Mucosa of stomach (tissue), 1 donor: ENCODE results near the gene L1CAM.

Source experiments
- H3K27me3 ChIP-seq: one replicate; pipeline ENCODE4 v1.7.0; 2013; ENCODE audit warnings: mild to moderate bottlenecking, low read length; ENCODE audit not compliant: control insufficient read depth, insufficient read depth
- H3K36me3 ChIP-seq: one replicate; pipeline ENCODE4 v1.7.0; 2013; ENCODE audit warnings: low read length; ENCODE audit not compliant: control insufficient read depth, insufficient read depth
- H3K4me1 ChIP-seq: one replicate; pipeline ENCODE4 v1.7.0; 2013; ENCODE audit warnings: mild to moderate bottlenecking, low read length; ENCODE audit not compliant: control insufficient read depth, insufficient read depth
- H3K4me3 ChIP-seq: one replicate; pipeline ENCODE4 v1.7.0; 2013; ENCODE audit warnings: low read length
- H3K9ac ChIP-seq: one replicate; pipeline ENCODE4 v1.7.0; 2013; ENCODE audit warnings: mild to moderate bottlenecking, low read length, moderate library complexity
- H3K9me3 ChIP-seq: one replicate; pipeline ENCODE4 v1.7.0; 2013; ENCODE audit warnings: mild to moderate bottlenecking, low read length, moderate library complexity; ENCODE audit not compliant: control insufficient read depth
- donor health status: Pancreatic carcinoma.

Gene L1CAM

DNA sequence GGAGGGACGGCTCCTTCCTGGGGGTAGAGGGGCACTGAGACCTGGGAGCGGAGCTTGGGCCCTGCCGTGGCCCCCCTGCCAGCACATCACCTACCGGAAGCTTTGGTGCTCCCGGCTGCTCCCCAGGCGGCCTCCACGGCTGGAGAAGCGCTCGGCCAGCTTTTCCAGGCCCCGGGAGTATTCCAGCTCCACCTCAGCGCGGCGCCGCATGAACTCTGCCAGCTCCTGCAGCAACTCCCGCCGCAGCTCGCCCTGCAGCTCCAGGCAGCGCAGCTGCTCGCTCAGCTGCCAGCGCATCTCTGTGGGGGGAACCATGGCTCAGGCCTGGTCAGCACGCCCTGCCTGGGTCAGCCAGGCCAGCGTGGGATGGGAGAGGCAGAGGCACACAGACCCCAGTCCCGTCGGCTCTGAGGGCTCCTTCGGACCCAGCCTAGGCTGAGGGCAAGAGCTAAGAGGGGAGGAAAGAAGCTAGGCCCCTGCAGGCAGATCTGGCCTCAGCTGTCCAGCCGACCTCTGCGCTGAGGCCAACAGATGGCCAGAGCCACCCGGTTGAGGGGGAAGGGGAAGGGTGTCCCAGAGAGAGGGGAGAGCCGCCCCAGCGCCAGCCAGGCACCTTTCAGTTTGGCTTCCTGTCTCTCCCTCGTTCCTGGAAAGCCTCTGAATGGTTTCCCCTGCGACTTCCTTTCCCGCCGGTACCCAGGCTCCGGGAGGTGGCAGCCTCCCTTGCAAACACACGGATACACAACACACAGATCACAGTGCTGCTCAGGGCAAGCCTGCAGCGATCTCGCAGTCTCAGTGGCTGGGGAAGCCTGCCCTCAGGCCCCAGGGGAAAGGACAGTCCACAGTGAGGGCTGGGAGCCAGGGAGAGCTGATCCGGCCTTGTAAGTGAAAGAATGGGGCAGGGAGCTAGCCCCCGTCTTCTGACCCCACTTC is 35.8 kb upstream of the L1CAM start:
- Histone ChIP-seq H3K9ac (no peak overlapping the region), H3K9me3 (no peaks in the 10 kb centered on the region), H3K4me1 (peaks cover 6% of the 10 kb centered on the region), H3K36me3 (no peaks in the 10 kb centered on the region), H3K4me3 (no peak overlapping the region), H3K27me3 (no peaks in the 10 kb centered on the region)

DNA sequence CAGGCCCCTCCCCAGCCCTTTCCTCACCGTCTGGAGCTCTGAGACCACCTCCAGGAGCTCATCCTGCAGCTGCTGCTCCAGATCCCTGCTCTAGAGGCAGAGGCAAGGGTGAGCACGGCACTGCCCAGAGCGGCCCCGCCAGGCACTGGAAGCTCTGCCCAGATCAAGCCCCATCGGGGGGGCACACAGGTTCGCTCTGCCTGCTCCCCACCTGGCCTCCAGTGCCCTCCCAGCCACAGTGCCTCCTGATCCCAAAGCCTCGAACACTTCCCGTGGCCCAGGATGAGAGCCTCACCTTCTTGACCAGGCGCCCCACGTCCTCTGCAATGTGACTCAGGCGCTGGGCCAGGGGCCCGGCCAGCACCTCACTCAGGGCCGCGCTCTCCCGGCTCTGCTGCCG is 35.1 kb upstream of the L1CAM start:
- no peaks in the 10 kb centered on the region for H3K9me3 ChIP-seq
- no peak overlapping the region for H3K4me3 ChIP-seq
- H3K4me1 ChIP-seq, result no peaks in the 10 kb centered on the region

DNA sequence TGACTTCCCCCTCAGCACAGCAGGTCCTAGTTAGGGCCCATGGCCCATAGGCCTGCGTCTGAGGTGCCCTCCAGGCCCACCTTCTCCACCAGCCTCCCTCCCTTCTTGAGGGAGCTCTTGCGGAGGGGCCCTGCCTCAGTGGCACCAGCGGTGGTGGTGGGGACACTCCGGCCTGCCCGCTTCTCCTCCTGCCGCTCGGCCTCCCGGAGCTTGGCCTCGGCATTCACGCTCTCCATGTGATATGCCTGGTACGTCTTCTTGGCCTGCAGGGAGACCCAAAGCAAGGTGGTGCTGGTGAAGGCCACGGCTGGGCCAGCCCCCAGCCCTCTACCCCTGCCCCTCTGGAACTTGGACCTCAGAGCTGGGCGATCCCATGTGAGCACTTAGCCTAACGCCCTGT is 34.6 kb upstream of the L1CAM start:
- H3K9me3 ChIP-seq, result no peaks in the 10 kb centered on the region
- H3K9ac ChIP-seq, result no peak overlapping the region
- no peaks in the 10 kb centered on the region for H3K27me3 ChIP-seq
- H3K4me1 ChIP-seq, result no peaks in the 10 kb centered on the region
- H3K36me3 ChIP-seq, result no peaks in the 10 kb centered on the region
- no peak overlapping the region for H3K4me3 ChIP-seq

More for the DNA sequence above, 35.1 kb upstream of the L1CAM start:
- H3K36me3 ChIP-seq, result no peaks in the 10 kb centered on the region
- no peaks in the 10 kb centered on the region for H3K27me3 ChIP-seq
- no peak overlapping the region for H3K9ac ChIP-seq

DNA sequence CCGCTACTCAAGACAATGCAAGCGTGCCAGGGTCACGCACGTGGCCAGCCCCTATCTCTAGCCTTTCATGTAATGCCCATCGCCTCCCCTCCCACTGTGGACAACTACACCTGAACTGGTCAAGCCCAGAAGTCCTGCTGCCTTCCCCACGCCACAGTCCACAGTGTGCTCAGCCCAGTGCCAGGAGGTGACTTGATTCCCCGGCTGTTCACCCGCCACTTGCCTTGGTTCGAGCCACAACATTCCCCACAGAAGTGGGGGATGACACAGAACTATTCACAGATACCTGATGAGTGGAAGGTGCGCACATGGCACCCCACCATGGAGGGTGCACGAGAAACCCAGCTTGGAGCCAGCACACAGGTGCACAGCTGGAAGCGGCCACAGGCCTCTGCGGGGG is 33.3 kb upstream of the L1CAM start:
- H3K36me3 ChIP-seq, result no peaks in the 10 kb centered on the region
- no peaks in the 10 kb centered on the region for H3K27me3 ChIP-seq
- no peaks in the 10 kb centered on the region for H3K4me1 ChIP-seq
- H3K4me3 ChIP-seq, result no peak overlapping the region
- H3K9me3 ChIP-seq, result no peaks in the 10 kb centered on the region
- no peak overlapping the region for H3K9ac ChIP-seq

DNA sequence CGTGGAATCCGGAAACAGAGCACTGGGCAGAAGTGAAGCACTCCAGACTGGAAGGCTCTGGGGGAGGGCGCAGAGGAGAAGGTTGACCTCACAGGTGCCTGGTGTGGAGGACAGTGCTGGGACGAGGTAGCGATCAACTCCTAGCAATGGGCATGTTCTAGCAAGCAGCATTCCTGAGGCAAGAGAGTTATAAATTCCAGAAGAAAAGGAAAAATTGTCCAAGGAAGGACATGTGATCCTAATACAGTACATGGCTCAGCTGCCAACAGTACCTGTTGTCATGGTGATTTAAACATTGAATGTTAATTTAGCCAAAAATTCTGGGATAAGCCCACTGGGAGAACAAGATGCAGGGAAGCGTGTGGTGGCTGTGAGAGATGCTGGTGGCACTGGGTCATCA is 31.9 kb upstream of the L1CAM start:
- Histone ChIP-seq H3K27me3 (no peaks in the 10 kb centered on the region), H3K9me3 (no peaks in the 10 kb centered on the region), H3K4me1 (no peaks in the 10 kb centered on the region), H3K9ac (no peak overlapping the region), H3K4me3 (no peak overlapping the region), H3K36me3 (no peaks in the 10 kb centered on the region)

DNA sequence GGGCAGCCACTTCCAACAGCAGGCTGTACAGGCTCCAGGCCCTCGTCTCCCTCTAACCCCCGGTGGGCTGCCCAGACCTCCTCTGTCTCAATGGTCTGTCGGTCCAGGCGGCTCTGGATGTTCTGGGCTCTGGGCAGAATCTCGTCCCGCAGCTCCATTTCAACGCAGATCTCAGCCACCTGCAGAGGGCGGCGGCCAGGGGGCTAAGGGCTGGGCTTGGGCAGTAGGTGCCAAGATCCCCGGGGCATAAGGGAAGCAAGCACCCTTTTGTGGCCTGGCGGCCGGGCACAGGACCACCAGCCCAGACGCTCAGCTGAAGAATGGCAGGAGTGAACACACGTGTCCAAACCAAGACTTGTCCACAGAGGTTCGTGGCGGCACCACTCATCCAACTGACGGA is 27.7 kb upstream of the L1CAM start:
- H3K9ac ChIP-seq, result no peak overlapping the region
- H3K9me3 ChIP-seq, result no peaks in the 10 kb centered on the region
- H3K36me3 ChIP-seq, result no peaks in the 10 kb centered on the region
- no peaks in the 10 kb centered on the region for H3K27me3 ChIP-seq
- no peaks in the 10 kb centered on the region for H3K4me1 ChIP-seq
- H3K4me3 ChIP-seq, result no peak overlapping the region

DNA sequence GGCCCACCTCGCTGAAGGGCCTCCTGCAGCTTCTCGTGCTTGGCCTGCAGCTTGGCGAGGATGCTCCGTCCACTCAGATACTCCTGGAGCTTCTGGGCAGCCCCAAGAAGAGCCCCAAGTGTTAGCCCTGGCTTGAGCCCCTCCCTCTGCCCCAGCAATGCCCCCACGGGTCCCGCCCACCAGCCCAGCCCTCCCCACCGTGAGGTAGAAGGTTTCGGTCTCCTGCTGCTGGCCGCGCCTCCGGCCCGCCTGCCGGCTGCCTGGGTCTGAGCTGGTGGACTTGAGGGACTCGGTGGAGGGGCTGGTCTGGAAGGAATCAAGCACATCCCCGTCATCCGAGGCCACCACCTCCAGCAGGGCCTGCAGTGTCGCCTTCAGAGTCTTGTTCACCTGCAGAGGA is 27.2 kb upstream of the L1CAM start:
- no peaks in the 10 kb centered on the region for H3K36me3 ChIP-seq

DNA sequence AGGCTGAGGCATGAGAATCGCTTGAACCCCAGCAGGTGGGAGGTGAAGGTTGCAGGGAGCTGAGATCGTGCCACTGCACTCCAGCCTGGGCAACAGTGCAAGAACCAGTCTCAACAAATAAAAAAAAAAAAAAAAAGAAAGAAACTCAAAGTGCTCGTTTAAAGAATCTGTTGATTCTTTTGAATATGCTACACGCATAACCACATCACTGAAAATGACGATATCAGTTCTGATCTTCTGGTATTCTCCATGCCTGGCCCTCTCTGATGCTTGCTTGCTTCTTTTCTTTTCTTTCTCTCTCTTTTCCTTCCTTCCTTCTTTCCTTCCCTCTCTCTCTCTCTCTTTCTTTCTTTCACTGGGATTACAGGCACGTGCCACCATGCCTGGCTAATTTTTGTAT is 25.8 kb upstream of the L1CAM start:
- H3K4me3 ChIP-seq, result no peak overlapping the region
- H3K9ac ChIP-seq, result no peak overlapping the region
- no peaks in the 10 kb centered on the region for H3K4me1 ChIP-seq
- H3K36me3 ChIP-seq, result no peaks in the 10 kb centered on the region
- no peaks in the 10 kb centered on the region for H3K27me3 ChIP-seq
- no peaks in the 10 kb centered on the region for H3K9me3 ChIP-seq

More for the DNA sequence above, 27.2 kb upstream of the L1CAM start:
- H3K9me3 ChIP-seq, result no peaks in the 10 kb centered on the region
- H3K4me3 ChIP-seq, result no peak overlapping the region
- no peak overlapping the region for H3K9ac ChIP-seq
- H3K27me3 ChIP-seq, result no peaks in the 10 kb centered on the region
- H3K4me1 ChIP-seq, result no peaks in the 10 kb centered on the region

DNA sequence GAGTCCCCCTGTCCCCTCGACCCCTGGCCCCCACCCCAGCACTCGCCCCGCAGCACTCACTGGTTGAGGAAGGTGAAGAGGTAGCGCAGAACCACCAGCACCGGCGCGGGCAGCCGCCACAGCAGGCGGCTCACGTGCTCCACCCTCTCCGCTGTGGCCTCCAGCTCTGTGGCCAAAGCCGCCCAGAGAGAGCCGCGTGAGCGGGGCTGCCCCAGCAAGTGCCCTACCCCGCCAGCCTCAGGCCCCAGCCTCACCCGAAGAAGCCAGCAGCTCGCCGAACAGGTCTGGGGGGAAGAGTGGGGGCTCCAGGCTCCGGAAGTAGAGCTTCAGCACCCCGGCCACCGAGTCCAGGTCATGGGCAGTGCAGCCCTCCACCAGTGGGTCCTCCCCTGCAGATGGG is 24.5 kb upstream of the L1CAM start:
- Histone ChIP-seq H3K27me3 (no peaks in the 10 kb centered on the region), H3K4me3 (no peak overlapping the region), H3K9ac (no peak overlapping the region), H3K4me1 (no peaks in the 10 kb centered on the region), H3K9me3 (no peaks in the 10 kb centered on the region), H3K36me3 (no peaks in the 10 kb centered on the region)

DNA sequence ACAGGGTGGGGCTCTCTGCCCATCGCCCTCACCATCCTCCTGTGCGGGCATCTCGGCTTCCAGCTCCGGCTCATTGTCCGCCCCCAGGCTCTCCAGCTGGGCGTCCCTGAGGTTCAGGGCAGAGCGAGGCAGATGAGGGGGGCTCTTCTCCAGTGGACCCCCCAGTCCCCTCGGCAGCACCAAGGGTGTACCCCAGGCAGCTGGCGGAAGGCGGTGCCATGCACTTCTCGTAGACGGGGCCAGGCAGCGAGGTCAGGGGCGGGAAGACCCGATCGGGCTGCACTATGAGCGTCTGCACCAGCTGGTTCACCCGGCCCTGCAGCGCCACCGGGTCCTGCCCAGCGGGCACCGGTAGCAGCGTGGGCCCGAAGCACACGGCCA is 24.0 kb upstream of the L1CAM start:
- H3K4me1 ChIP-seq, result no peaks in the 10 kb centered on the region
- H3K4me3 ChIP-seq, result no peak overlapping the region
- no peaks in the 10 kb centered on the region for H3K27me3 ChIP-seq
- no peak overlapping the region for H3K9ac ChIP-seq
- H3K36me3 ChIP-seq, result no peaks in the 10 kb centered on the region
- H3K9me3 ChIP-seq, result no peaks in the 10 kb centered on the region

DNA sequence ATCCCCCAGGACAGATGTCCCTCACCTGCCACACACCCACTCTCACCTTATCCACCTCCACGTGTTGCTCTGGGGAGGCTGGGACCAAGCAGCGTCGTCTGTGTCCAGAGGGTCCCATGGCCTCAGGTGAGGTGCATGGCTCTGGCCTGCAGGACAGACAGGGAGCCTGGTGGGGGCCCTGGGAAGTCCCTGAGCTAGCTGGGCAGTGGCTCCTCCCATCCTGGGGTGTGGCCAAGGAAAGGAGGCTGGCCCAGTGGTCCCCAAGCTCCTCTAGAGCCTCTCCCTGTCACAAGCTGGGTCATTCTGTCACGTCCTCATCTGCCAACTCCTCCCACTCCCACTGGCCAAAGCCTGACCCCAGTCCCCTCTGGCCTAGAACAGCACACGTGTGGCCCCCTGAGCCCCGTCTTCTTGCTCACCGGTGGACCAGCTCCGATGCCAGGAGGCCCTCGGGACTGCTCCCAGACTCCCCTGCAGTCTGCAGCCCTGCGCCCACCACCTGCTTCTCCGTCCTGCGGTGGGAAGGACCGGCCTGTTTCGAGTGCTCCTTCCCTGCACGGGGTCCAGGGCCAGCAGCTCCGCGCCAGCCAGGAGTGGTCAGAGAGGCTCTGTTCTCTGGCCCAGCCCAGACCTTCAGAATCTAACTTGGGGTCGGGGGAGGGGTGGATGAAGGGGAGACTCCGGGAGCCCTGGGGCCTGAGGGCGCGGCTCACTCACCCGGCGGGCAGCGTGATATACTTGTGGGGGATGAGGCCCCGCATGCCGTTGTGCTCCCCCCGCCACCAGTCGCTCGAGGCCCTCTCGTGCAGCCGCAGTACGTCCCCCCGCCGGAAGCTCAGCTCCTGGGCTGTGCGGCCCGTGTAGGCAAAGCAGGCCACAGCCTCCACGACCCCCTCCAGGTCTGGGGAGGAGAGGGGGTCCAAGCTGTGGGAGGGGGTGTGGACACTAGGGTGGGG is 23.3 kb upstream of the L1CAM start:
- H3K27me3 ChIP-seq, result no peaks in the 10 kb centered on the region

DNA sequence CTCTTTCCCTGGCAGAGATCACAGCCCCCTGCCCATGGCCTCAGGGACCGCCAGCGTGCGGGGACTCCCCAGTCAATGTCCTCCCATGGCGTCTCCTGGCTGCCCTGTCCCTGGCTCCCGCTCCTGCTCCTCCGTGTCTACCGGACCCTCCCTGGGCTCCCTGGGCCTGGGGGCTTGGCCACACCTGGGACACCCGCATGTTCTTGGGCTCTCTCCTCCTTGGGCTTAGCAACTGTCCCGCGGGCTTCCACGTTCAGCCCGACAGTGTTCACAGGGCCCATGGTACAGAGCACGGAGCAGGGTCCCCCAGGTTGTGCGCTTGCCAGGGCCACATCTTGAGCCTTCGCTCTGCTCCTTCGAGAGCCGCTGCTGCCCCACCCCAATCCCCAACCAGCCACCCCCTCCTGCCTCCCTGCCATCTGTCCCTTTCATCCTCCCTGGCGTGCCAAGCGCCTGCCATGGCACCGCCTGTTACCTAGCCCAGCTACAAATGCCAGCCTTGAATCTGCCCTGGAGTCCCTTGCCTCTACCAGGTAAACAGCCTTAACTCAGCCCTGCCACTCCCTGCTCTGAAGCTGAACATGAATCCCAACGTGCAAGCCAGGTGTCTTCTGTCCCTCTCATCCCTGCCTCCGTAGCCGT is 22.4 kb upstream of the L1CAM start:
- H3K4me3 ChIP-seq, result no peak overlapping the region
- H3K36me3 ChIP-seq, result no peaks in the 10 kb centered on the region
- no peaks in the 10 kb centered on the region for H3K9me3 ChIP-seq
- H3K27me3 ChIP-seq, result no peaks in the 10 kb centered on the region
- no peak overlapping the region for H3K9ac ChIP-seq
- no peaks in the 10 kb centered on the region for H3K4me1 ChIP-seq

More for the DNA sequence above, 23.3 kb upstream of the L1CAM start:
- H3K36me3 ChIP-seq, result no peaks in the 10 kb centered on the region
- no peaks in the 10 kb centered on the region for H3K4me1 ChIP-seq
- H3K9ac ChIP-seq, result no peak overlapping the region
- no peaks in the 10 kb centered on the region for H3K9me3 ChIP-seq
- H3K4me3 ChIP-seq, result no peak overlapping the region
